ENCODE measurements around the gene PPP1R14C.

Gene PPP1R14C

GRCh38 chr6:150142097-150142669, 661 bp upstream of the PPP1R14C start:
- H3K27me3 ChIP-seq (ENCODE audit: control insufficient read depth in 1 of 2, insufficient read depth in 1 of 2, low read length in 2 of 2) = peaks cover 7 to 86% of the 10 kb centered on the region in 2 experiments
- H2AK5ac ChIP-seq (ENCODE audit: low read length, severe bottlenecking) = no peak overlapping the region
- H3K79me1 ChIP-seq (replicated peaks; ENCODE audit: low read length, poor library complexity, severe bottlenecking) = peaks cover 2% of the 10 kb centered on the region
- no peaks in the 10 kb centered on the region for H3K9me3 ChIP-seq (ENCODE audit: control insufficient read depth, low read length)
- H2BK120ac ChIP-seq (ENCODE audit: low read depth, low read length) = no peak overlapping the region
- no peak overlapping the region for H3K27ac ChIP-seq (ENCODE audit: low read length, poor library complexity, severe bottlenecking)
- H2AFZ ChIP-seq (ENCODE audit: low read depth, low read length) = no peak overlapping the region
- WGBS = 20% methylated on average over 24 of the region's 25 CpGs
- peak overlapping the region; percentile 51 for H3K9ac ChIP-seq (ENCODE audit: low read length)
- peak overlapping the region; percentile 41 for H4K91ac ChIP-seq (ENCODE audit: low read length)
- H3K4ac ChIP-seq (ENCODE audit: low read depth in 1 of 2, low read length in 2 of 2) = no peak overlapping the region
- no peak overlapping the region for H3K23ac ChIP-seq (ENCODE audit: low read length in 2 of 2)
- no peak overlapping the region for H3K18ac ChIP-seq (ENCODE audit: low read depth in 1 of 2, low read length in 2 of 2)
- no peak overlapping the region for H4K8ac ChIP-seq (ENCODE audit: low read length)
- H3K4me2 ChIP-seq (ENCODE audit: low read length, poor library complexity, severe bottlenecking) = peak overlapping the region; percentile 98
- H2BK12ac ChIP-seq (ENCODE audit: low read length in 2 of 2) = no peak overlapping the region
- no peak overlapping the region for H2BK5ac ChIP-seq (ENCODE audit: low read depth, low read length, poor library complexity, severe bottlenecking)
- peak overlapping the region; percentile 59 to 75 for H3K4me3 ChIP-seq (ENCODE audit: insufficient read depth in 1 of 2, low read depth in 1 of 2, low read length in 2 of 2)
- H3K36me3 ChIP-seq (ENCODE audit: control insufficient read depth in 1 of 2, insufficient read depth in 2 of 2, low read depth in 1 of 2, low read length in 2 of 2) = no peaks in the 10 kb centered on the region
- H3K4me1 ChIP-seq (ENCODE audit: control insufficient read depth, insufficient read depth, low read depth, low read length) = peaks cover 22% of the 10 kb centered on the region
- peak; percentile 5 for DNase-seq
- no peak overlapping the region for H2BK15ac ChIP-seq (ENCODE audit: low read depth, poor library complexity, severe bottlenecking)
- no peak overlapping the region for H3K14ac ChIP-seq (ENCODE audit: low read length in 2 of 2)

DNA sequence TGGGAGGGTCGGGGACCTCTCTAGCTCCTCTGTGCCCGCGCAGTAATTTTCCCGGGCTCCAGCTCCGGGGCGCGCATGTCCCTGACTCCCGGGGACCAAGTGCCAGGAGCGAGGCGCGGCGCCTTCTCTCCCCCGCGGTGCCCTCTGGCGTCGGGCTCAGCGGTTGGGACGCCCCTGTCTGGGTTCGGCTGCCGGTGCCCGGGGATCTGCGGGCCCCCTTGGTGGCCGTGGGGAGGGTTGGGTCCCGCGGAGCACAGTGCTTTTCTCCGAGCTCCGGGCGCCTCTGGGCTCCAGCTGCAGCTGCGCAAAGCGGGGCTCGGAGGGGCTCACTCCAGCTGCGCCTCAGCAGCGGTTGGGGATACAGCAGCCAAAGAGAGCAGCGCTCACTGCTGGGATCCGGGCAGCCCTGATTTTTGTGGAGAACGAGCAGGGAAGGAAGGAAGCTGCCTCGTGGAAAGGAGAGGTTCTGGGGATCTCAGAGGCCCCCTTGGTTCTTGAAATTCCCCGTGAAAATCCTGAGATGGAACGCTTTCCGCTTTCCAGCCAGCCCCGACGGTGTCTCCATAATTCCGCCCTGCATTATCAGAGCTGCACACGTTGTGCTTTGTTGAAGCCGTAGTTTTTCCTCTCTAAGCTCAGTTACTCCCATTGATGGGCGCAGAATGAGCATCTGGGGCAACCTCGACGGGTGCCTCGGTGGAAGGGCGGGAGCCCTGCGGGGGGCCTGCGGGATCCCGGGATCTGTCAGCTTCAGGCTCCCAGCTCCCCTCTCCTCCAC, 861 bp downstream of the PPP1R14C start:
- Histone ChIP-seq H2BK120ac (ENCODE audit: low read depth, low read length) (no peak overlapping the region), H2BK5ac (ENCODE audit: low read depth, low read length, poor library complexity, severe bottlenecking) (no peak overlapping the region), H2AK5ac (ENCODE audit: low read length, severe bottlenecking) (no peak overlapping the region), H3K27me3 (ENCODE audit: control insufficient read depth in 1 of 2, insufficient read depth in 1 of 2, low read length in 2 of 2) (peaks cover 4 to 72% of the 10 kb centered on the region in 2 experiments), H4K91ac (ENCODE audit: low read length) (no peak overlapping the region), H3K27ac (ENCODE audit: low read length, poor library complexity, severe bottlenecking) (no peak overlapping the region), H4K8ac (ENCODE audit: low read length) (no peak overlapping the region), H3K9ac (ENCODE audit: low read length) (peak overlapping the region; percentile 35), H2AFZ (ENCODE audit: low read depth, low read length) (no peak overlapping the region), H3K23ac (ENCODE audit: low read length in 2 of 2) (no peak overlapping the region), H2BK12ac (ENCODE audit: low read length in 2 of 2) (no peak overlapping the region), H3K79me1 (replicated peaks; ENCODE audit: low read length, poor library complexity, severe bottlenecking) (peaks cover 2% of the 10 kb centered on the region), H2BK15ac (ENCODE audit: low read depth, poor library complexity, severe bottlenecking) (no peak overlapping the region), H3K36me3 (ENCODE audit: control insufficient read depth in 1 of 2, insufficient read depth in 2 of 2, low read depth in 1 of 2, low read length in 2 of 2) (no peaks in the 10 kb centered on the region), H3K4me3 (ENCODE audit: insufficient read depth in 1 of 2, low read depth in 1 of 2, low read length in 2 of 2) (peak overlapping the region; percentile 59 to 72), H3K4me2 (ENCODE audit: low read length, poor library complexity, severe bottlenecking) (peak overlapping the region; percentile 98), H3K14ac (ENCODE audit: low read length in 2 of 2) (no peak overlapping the region), H3K18ac (ENCODE audit: low read depth in 1 of 2, low read length in 2 of 2) (no peak overlapping the region), H3K9me3 (ENCODE audit: control insufficient read depth, low read length) (no peaks in the 10 kb centered on the region), H3K4me1 (ENCODE audit: control insufficient read depth, insufficient read depth, low read depth, low read length) (peaks cover 22% of the 10 kb centered on the region), H3K4ac (ENCODE audit: low read depth in 1 of 2, low read length in 2 of 2) (no peak overlapping the region)
- DNase-seq = no peak
- 7% methylated on average over 46 of the region's 53 CpGs for WGBS

DNA sequence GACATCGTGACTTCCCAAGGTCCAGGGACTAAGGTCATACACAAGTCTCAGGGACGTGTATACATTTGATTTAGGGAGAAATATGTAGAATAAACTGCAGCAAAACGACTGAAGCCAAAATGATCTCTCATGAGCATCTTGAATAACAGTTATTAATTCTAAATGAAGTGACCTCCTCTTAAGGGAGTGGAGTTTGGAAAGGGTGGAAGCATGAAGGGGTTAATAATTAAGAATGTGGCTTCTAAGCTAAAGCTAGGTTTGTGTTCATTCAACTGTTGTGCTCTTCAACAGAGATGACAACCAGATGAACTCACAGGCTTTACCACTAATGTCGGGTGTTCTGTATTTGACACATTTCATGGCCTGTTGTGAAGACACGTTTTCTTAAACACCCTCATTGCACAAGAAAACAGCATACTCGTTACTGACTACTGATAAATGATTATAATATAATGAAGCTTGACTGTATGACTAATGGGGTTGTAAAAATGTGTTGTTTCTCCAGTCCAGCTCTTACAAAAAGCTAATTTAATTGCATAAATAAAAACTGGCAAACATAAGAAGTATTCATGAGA, 1.5 kb downstream of the PPP1R14C start:
- no peak for DNase-seq
- H3K18ac ChIP-seq (ENCODE audit: low read depth in 1 of 2, low read length in 2 of 2) = no peak overlapping the region
- 56% methylated on average over 3 of the region's 6 CpGs for WGBS

DNA sequence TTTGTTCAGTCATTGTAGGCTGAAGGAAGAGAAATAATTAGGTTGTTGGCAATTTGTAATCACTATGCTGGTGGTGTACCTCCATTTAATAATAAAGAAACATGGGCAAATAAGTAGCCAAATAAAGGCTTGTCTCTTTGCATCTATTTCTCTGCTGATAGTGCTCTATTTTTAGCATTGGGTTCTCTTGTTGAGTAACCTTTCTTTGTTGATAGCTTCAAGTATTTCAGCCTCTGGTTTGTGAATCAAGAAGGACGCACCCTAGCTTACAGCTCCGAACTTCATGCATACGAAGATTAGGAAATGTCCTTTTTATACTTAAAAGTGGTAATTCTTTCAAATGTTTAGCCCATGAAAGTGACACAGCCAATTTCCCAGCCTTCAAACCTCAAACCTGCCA, 2.6 kb downstream of the PPP1R14C start:
- Histone ChIP-seq H3K27me3 (ENCODE audit: control insufficient read depth in 1 of 2, insufficient read depth in 1 of 2, low read length in 2 of 2) (peaks cover 8 to 66% of the 10 kb centered on the region in 2 experiments), H3K9ac (ENCODE audit: low read length) (no peak overlapping the region), H2BK5ac (ENCODE audit: low read depth, low read length, poor library complexity, severe bottlenecking) (no peak overlapping the region), H3K23ac (ENCODE audit: low read length in 2 of 2) (no peak overlapping the region), H3K4me1 (ENCODE audit: control insufficient read depth, insufficient read depth, low read depth, low read length) (peaks cover 22% of the 10 kb centered on the region), H3K4me2 (ENCODE audit: low read length, poor library complexity, severe bottlenecking) (no peak overlapping the region), H3K79me1 (replicated peaks; ENCODE audit: low read length, poor library complexity, severe bottlenecking) (peaks cover 5% of the 10 kb centered on the region), H4K8ac (ENCODE audit: low read length) (no peak overlapping the region), H3K36me3 (ENCODE audit: control insufficient read depth in 1 of 2, insufficient read depth in 2 of 2, low read depth in 1 of 2, low read length in 2 of 2) (no peaks in the 10 kb centered on the region), H4K91ac (ENCODE audit: low read length) (no peak overlapping the region), H3K9me3 (ENCODE audit: control insufficient read depth, low read length) (no peaks in the 10 kb centered on the region), H3K4ac (ENCODE audit: low read depth in 1 of 2, low read length in 2 of 2) (no peak overlapping the region), H2BK120ac (ENCODE audit: low read depth, low read length) (no peak overlapping the region), H2AK5ac (ENCODE audit: low read length, severe bottlenecking) (no peak overlapping the region), H3K18ac (ENCODE audit: low read depth in 1 of 2, low read length in 2 of 2) (no peak overlapping the region), H3K14ac (ENCODE audit: low read length in 2 of 2) (no peak overlapping the region), H3K4me3 (ENCODE audit: insufficient read depth in 1 of 2, low read depth in 1 of 2, low read length in 2 of 2) (no peak overlapping the region), H2BK15ac (ENCODE audit: low read depth, poor library complexity, severe bottlenecking) (no peak overlapping the region), H2AFZ (ENCODE audit: low read depth, low read length) (no peak overlapping the region), H3K27ac (ENCODE audit: low read length, poor library complexity, severe bottlenecking) (no peak overlapping the region), H2BK12ac (ENCODE audit: low read length in 2 of 2) (no peak overlapping the region)
- no peak for DNase-seq
- no CpG with 5 or more reads among the region's 3 CpGs for WGBS

More for the DNA sequence above, 1.5 kb downstream of the PPP1R14C start:
- no peak overlapping the region for H3K27ac ChIP-seq (ENCODE audit: low read length, poor library complexity, severe bottlenecking)
- no peaks in the 10 kb centered on the region for H3K36me3 ChIP-seq (ENCODE audit: control insufficient read depth in 1 of 2, insufficient read depth in 2 of 2, low read depth in 1 of 2, low read length in 2 of 2)
- peaks cover 22% of the 10 kb centered on the region for H3K4me1 ChIP-seq (ENCODE audit: control insufficient read depth, insufficient read depth, low read depth, low read length)
- H2BK5ac ChIP-seq (ENCODE audit: low read depth, low read length, poor library complexity, severe bottlenecking) = no peak overlapping the region
- no peaks in the 10 kb centered on the region for H3K9me3 ChIP-seq (ENCODE audit: control insufficient read depth, low read length)
- no peak overlapping the region for H3K9ac ChIP-seq (ENCODE audit: low read length)
- H2BK12ac ChIP-seq (ENCODE audit: low read length in 2 of 2) = no peak overlapping the region
- H3K4me3 ChIP-seq (ENCODE audit: insufficient read depth in 1 of 2, low read depth in 1 of 2, low read length in 2 of 2) = peak overlapping the region in 1 of 2 experiments; percentile 59
- H2BK120ac ChIP-seq (ENCODE audit: low read depth, low read length) = no peak overlapping the region
- H4K91ac ChIP-seq (ENCODE audit: low read length) = no peak overlapping the region
- no peak overlapping the region for H3K14ac ChIP-seq (ENCODE audit: low read length in 2 of 2)
- peaks cover 2% of the 10 kb centered on the region for H3K79me1 ChIP-seq (replicated peaks; ENCODE audit: low read length, poor library complexity, severe bottlenecking)
- peak overlapping the region; percentile 98 for H3K4me2 ChIP-seq (ENCODE audit: low read length, poor library complexity, severe bottlenecking)
- no peak overlapping the region for H2AK5ac ChIP-seq (ENCODE audit: low read length, severe bottlenecking)
- H2BK15ac ChIP-seq (ENCODE audit: low read depth, poor library complexity, severe bottlenecking) = no peak overlapping the region
- H3K23ac ChIP-seq (ENCODE audit: low read length in 2 of 2) = no peak overlapping the region
- no peak overlapping the region for H3K4ac ChIP-seq (ENCODE audit: low read depth in 1 of 2, low read length in 2 of 2)
- H4K8ac ChIP-seq (ENCODE audit: low read length) = no peak overlapping the region
- H3K27me3 ChIP-seq (ENCODE audit: control insufficient read depth in 1 of 2, insufficient read depth in 1 of 2, low read length in 2 of 2) = peaks cover 4 to 66% of the 10 kb centered on the region in 2 experiments
- no peak overlapping the region for H2AFZ ChIP-seq (ENCODE audit: low read depth, low read length)
